Neural progenitor cell (in vitro differentiated cells): ENCODE measurements around the gene ACY1. TPM values are rescaled to one million over a fixed set of nuclear protein-coding genes. Genes with fewer than 3 reads are reported as not detected.

Source experiments
- DNase-seq: peaks from one replicate; pipeline ENCODE4 v3.0.0-alpha.2; 2016; ENCODE audit warnings: low spot score
- H2AFZ ChIP-seq: fragments of 200-600 bp; sonication (generic); replicated peaks from 2 replicates; pipeline ENCODE4 v1.6.1; 2016; ENCODE audit warnings: antibody characterized with exemption
- H3F3A ChIP-seq: fragments of 200-600 bp; sonication (generic); 2 replicates; pipeline ENCODE4 v1.6.1; 2016; ENCODE audit warnings: antibody characterized with exemption, low read depth
- H3K27ac ChIP-seq: fragments of 200-600 bp; sonication (generic); 2 replicates; pipeline ENCODE4 v1.5.1; 2016; ENCODE audit warnings: mild to moderate bottlenecking
- H3K27me3 ChIP-seq: fragments of 200-600 bp; sonication (generic); 2 replicates; pipeline ENCODE4 v1.6.1; 2016; ENCODE audit warnings: mild to moderate bottlenecking, moderate library complexity
- H3K36me3 ChIP-seq: fragments of 200-600 bp; sonication (generic); 2 replicates; pipeline ENCODE4 v1.5.1; 2016
- H3K4me1 ChIP-seq: fragments of 200-600 bp; sonication (generic); 2 replicates; pipeline ENCODE4 v1.6.1; 2016; ENCODE audit warnings: mixed run types
- H3K4me2 ChIP-seq: fragments of 200-600 bp; sonication (generic); 2 replicates; pipeline ENCODE4 v1.6.1; 2016
- H3K4me3 ChIP-seq: fragments of 200-600 bp; sonication (generic); 2 replicates; pipeline ENCODE4 v1.5.1; 2016
- H3K79me2 ChIP-seq: fragments of 200-600 bp; sonication (generic); 2 replicates; pipeline ENCODE4 v1.6.1; 2016; ENCODE audit warnings: low read depth
- H3K9ac ChIP-seq: fragments of 200-600 bp; sonication (generic); 2 replicates; pipeline ENCODE4 v1.6.1; 2016
- H3K9me3 ChIP-seq: fragments of 200-600 bp; sonication (generic); 2 replicates; pipeline ENCODE4 v1.5.1; 2016; ENCODE audit warnings: low read depth
- H4K20me1 ChIP-seq: fragments of 200-600 bp; sonication (generic); 2 replicates; pipeline ENCODE4 v1.6.1; 2016; ENCODE audit warnings: low read depth
- H3K27ac Mint-ChIP-seq: 3 replicates; pipeline ENCODE4 v1.8.0; 2021; ENCODE audit warnings: mixed read lengths
- H3K27me3 Mint-ChIP-seq: 2 replicates; pipeline ENCODE4 v1.8.0; 2022; ENCODE audit warnings: low read depth, mild to moderate bottlenecking, inconsistent platforms, moderate library complexity, mixed read lengths; ENCODE audit not compliant: insufficient read depth
- H3K36me3 Mint-ChIP-seq: 3 replicates; pipeline ENCODE4 v1.8.0; 2021; ENCODE audit warnings: mixed read lengths
- H3K4me1 Mint-ChIP-seq: 3 replicates; pipeline ENCODE4 v1.8.0; 2021; ENCODE audit warnings: mixed read lengths
- H3K4me3 Mint-ChIP-seq: 3 replicates; pipeline ENCODE4 v1.8.0; 2021; ENCODE audit warnings: mild to moderate bottlenecking, moderate library complexity, mixed read lengths
- H3K9me3 Mint-ChIP-seq: 3 replicates; pipeline ENCODE4 v1.8.0; 2020; ENCODE audit warnings: mixed read lengths
- EZH2 ChIP-seq: fragments of 200-600 bp; sonication (generic); IDR thresholded peaks from 2 replicates; pipeline ENCODE4 v1.6.1; 2017; ENCODE audit warnings: antibody characterized with exemption, mild to moderate bottlenecking, moderate library complexity
- EZH2phosphoT487 ChIP-seq: fragments of 200-600 bp; sonication (generic); IDR thresholded peaks from 2 replicates; pipeline ENCODE4 v1.6.1; 2017; ENCODE audit warnings: antibody characterized with exemption
- total RNA-seq: library from RNA; depleted of rRNA; stranded (reverse); fragments of >200 nt; gene quantifications from 2 replicates; pipeline ENCODE4 v1.2.3, GENCODE V29; 2015; ENCODE audit warnings: low replicate concordance
- TF ChIP-seq, protein P1 (sequence below): fragments of 200-600 bp; sonication (generic); IDR thresholded peaks from 2 replicates; pipeline ENCODE4 v1.5.1; 2017; ENCODE audit warnings: antibody characterized with exemption, mild to moderate bottlenecking

The ACY1 gene
- total RNA-seq, 1 donor from 2014 or later: 17.3 TPM

GRCh38 chr3:52002748-52003147, 19.4 kb downstream of the ACY1 start:
- no peaks in the 10 kb centered on the region for H3K27me3 ChIP-seq
- no peaks in the 10 kb centered on the region for H4K20me1 ChIP-seq
- Mint-ChIP-seq H3K4me3 (peak overlapping the region; percentile 79), H3K9me3 (no peaks in the 10 kb centered on the region), H3K27me3 (peaks cover 2% of the 10 kb centered on the region), H3K36me3 (no peaks in the 10 kb centered on the region), H3K27ac (peak overlapping the region; percentile 99), H3K4me1 (peaks cover 66% of the 10 kb centered on the region)
- peak; percentile 83 for DNase-seq
- H2AFZ ChIP-seq: peak overlapping the region; percentile 17
- H3K36me3 ChIP-seq: no peaks in the 10 kb centered on the region
- peak overlapping the region; percentile 30 for H3K27ac ChIP-seq
- peaks cover 47% of the 10 kb centered on the region for H3K4me1 ChIP-seq
- H3K79me2 ChIP-seq: no peaks in the 10 kb centered on the region
- no peaks in the 10 kb centered on the region for H3K9me3 ChIP-seq
- H3K4me2 ChIP-seq: peak overlapping the region; percentile 72
- peaks cover 28% of the 10 kb centered on the region for H3F3A ChIP-seq
- TF ChIP-seq, protein P1, sequence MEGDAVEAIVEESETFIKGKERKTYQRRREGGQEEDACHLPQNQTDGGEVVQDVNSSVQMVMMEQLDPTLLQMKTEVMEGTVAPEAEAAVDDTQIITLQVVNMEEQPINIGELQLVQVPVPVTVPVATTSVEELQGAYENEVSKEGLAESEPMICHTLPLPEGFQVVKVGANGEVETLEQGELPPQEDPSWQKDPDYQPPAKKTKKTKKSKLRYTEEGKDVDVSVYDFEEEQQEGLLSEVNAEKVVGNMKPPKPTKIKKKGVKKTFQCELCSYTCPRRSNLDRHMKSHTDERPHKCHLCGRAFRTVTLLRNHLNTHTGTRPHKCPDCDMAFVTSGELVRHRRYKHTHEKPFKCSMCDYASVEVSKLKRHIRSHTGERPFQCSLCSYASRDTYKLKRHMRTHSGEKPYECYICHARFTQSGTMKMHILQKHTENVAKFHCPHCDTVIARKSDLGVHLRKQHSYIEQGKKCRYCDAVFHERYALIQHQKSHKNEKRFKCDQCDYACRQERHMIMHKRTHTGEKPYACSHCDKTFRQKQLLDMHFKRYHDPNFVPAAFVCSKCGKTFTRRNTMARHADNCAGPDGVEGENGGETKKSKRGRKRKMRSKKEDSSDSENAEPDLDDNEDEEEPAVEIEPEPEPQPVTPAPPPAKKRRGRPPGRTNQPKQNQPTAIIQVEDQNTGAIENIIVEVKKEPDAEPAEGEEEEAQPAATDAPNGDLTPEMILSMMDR: no peak
- no peak for TF ChIP-seq EZH2
- no peak for TF ChIP-seq EZH2phosphoT487
- peak overlapping the region; percentile 45 for H3K4me3 ChIP-seq
- no peak overlapping the region for H3K9ac ChIP-seq

DNA sequence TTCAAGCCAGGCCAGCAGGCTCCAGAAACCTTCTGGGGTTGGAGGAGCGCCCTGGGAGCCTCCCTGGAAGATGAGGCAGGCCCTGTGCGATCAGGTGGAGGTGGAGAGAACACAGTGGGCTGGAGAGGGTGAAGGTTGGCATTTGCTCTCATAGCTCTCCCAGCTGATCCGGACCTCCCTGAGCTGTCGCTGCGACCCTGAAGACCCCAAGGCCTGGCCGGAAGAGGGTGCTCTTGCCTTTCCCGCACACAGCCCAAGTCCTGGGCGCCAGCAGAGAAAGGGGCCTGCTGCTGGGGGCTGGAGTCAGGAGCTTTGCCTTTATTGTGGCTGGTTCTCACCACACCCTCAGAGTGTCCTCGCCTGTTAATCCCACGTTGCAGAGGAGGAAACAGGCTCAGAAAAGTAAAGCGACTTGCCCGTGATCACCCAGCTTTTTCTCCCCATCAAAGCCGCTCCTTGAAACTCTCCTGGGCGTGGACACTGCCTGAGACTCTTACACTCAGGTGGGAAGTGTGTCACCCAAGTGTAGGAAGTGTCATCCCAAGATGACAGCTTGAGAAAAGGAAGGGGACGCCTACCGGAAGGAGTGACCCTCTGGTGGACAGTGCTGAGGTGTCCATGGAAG, 20.9 kb downstream of the ACY1 start:
- no peaks in the 10 kb centered on the region for H3K79me2 ChIP-seq
- Mint-ChIP-seq H3K4me3 (peak overlapping the region; percentile 61), H3K27me3 (no peaks in the 10 kb centered on the region), H3K4me1 (peaks cover 61% of the 10 kb centered on the region), H3K36me3 (no peaks in the 10 kb centered on the region), H3K9me3 (no peaks in the 10 kb centered on the region), H3K27ac (peak overlapping the region; percentile 99)
- peaks cover 28% of the 10 kb centered on the region for H3F3A ChIP-seq
- H4K20me1 ChIP-seq: no peaks in the 10 kb centered on the region
- H3K9ac ChIP-seq: no peak overlapping the region
- TF ChIP-seq EZH2phosphoT487 (no peak), EZH2 (no peak)
- TF ChIP-seq, protein P1: peak; percentile 76
- no peaks in the 10 kb centered on the region for H3K27me3 ChIP-seq
- H2AFZ ChIP-seq: no peak overlapping the region
- no peaks in the 10 kb centered on the region for H3K36me3 ChIP-seq
- peak; percentile 90 for DNase-seq
- H3K4me1 ChIP-seq: peaks cover 47% of the 10 kb centered on the region
- H3K4me3 ChIP-seq: peak overlapping the region; percentile 45
- peak overlapping the region; percentile 72 for H3K4me2 ChIP-seq
- H3K27ac ChIP-seq: no peak overlapping the region
- H3K9me3 ChIP-seq: no peaks in the 10 kb centered on the region

GRCh38 chr3:52004906-52005395, 21.6 kb downstream of the ACY1 start:
- Mint-ChIP-seq H3K4me1 (peaks cover 61% of the 10 kb centered on the region), H3K27me3 (no peaks in the 10 kb centered on the region), H3K36me3 (no peaks in the 10 kb centered on the region), H3K4me3 (peak overlapping the region; percentile 70), H3K9me3 (no peaks in the 10 kb centered on the region), H3K27ac (peak overlapping the region; percentile 66)
- peak; percentile 29 for DNase-seq
- Histone ChIP-seq H3K79me2 (no peaks in the 10 kb centered on the region), H3K4me2 (peak overlapping the region; percentile 72), H3K4me3 (no peak overlapping the region), H3K27ac (no peak overlapping the region), H4K20me1 (no peaks in the 10 kb centered on the region), H2AFZ (no peak overlapping the region), H3K9me3 (no peaks in the 10 kb centered on the region), H3K9ac (no peak overlapping the region), H3K4me1 (peaks cover 47% of the 10 kb centered on the region), H3K27me3 (no peaks in the 10 kb centered on the region), H3F3A (peaks cover 28% of the 10 kb centered on the region), H3K36me3 (no peaks in the 10 kb centered on the region)
- TF ChIP-seq EZH2phosphoT487: no peak
- no peak for TF ChIP-seq EZH2
- TF ChIP-seq, protein P1: no peak
